ENCODE data around the gene CHD6. TPM values are rescaled to one million over a fixed set of nuclear protein-coding genes. Genes with fewer than 3 reads are reported as not detected.

Gene CHD6
- total and polyA plus RNA-seq, 4 donors, result 31.5 to 81.0 (median 49.7) TPM

GRCh38 chr20:41479113-41479512, 139.1 kb downstream of the CHD6 start:
- Histone ChIP-seq H3K36me3 (ENCODE audit: control insufficient read depth, insufficient read depth, low read length) (peaks cover 2% of the 10 kb centered on the region), H3K9me3 (ENCODE audit: control insufficient read depth, insufficient read depth, low read length) (no peaks in the 10 kb centered on the region), H3K27me3 (ENCODE audit: control insufficient read depth, insufficient read depth, low read length) (no peaks in the 10 kb centered on the region), H3K4me3 (ENCODE audit: low read depth, low read length) (no peak overlapping the region), H3K4me1 (ENCODE audit: control insufficient read depth, insufficient read depth, low read length) (peaks cover 2% of the 10 kb centered on the region), H3K27ac (ENCODE audit: low read depth, low read length) (no peak overlapping the region)
- no CpG with 5 or more reads among the region's 1 CpG for WGBS (ENCODE audit: insufficient coverage)
- no peak for DNase-seq (ENCODE audit: low read depth in 4 of 6, low spot score in 6 of 6)

DNA sequence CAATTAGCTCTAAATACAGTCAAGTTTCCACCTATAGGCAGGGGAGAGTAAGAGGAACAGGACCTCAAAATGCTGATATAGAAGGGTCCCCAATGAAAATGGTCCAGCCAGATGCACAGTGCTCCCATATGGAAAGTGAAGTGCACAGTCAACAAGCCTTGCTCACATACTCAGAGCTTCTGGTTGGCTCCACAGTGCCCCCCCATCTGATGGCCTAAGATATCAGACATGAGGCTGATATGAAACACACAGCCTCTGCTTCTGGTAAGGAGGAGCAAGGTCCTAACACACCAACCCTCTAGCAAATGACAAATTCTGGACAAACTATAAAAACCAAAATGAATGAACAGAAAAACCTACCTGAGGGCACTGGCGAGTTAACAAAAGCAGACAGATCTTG, 140.2 kb downstream of the CHD6 start:
- Histone ChIP-seq H3K36me3 (ENCODE audit: control insufficient read depth, insufficient read depth, low read length) (peaks cover 6% of the 10 kb centered on the region), H3K4me3 (ENCODE audit: low read depth, low read length) (no peak overlapping the region), H3K27me3 (ENCODE audit: control insufficient read depth, insufficient read depth, low read length) (no peaks in the 10 kb centered on the region), H3K4me1 (ENCODE audit: control insufficient read depth, insufficient read depth, low read length) (peaks cover 2% of the 10 kb centered on the region), H3K27ac (ENCODE audit: low read depth, low read length) (no peak overlapping the region), H3K9me3 (ENCODE audit: control insufficient read depth, insufficient read depth, low read length) (no peaks in the 10 kb centered on the region)
- DNase-seq (ENCODE audit: low read depth in 4 of 6, low spot score in 6 of 6), result no peak
- WGBS (ENCODE audit: insufficient coverage), result no CpG with 5 or more reads among the region's 1 CpG

DNA sequence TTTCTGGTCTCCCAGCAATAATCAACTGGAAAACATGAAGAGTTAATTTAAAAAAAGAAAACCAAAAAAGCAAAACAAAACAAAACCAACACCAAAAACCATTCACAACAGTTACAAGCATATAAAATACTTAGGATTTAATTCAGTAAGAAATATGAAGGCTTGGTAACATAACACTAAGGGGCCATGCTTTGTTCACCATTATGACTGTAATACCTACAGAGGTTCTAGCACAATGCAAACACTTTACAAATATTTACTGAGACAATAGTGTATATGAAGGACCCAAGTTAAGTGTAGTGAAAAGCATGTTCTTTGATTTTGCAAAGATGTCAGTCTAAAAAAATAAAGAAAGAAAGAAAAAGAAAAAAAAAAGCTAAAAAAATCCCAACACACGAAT, 141.7 kb downstream of the CHD6 start:
- Histone ChIP-seq H3K9me3 (ENCODE audit: control insufficient read depth, insufficient read depth, low read length) (no peaks in the 10 kb centered on the region), H3K27ac (ENCODE audit: low read depth, low read length) (no peak overlapping the region), H3K27me3 (ENCODE audit: control insufficient read depth, insufficient read depth, low read length) (no peaks in the 10 kb centered on the region), H3K4me3 (ENCODE audit: low read depth, low read length) (no peak overlapping the region), H3K36me3 (ENCODE audit: control insufficient read depth, insufficient read depth, low read length) (peaks cover 15% of the 10 kb centered on the region), H3K4me1 (ENCODE audit: control insufficient read depth, insufficient read depth, low read length) (peaks cover 2% of the 10 kb centered on the region)
- no peak for DNase-seq (ENCODE audit: low read depth in 4 of 6, low spot score in 6 of 6)
- WGBS (ENCODE audit: insufficient coverage), result no CpG with 5 or more reads among the region's 1 CpG

GRCh38 chr20:41476013-41476441, 142.2 kb downstream of the CHD6 start:
- DNase-seq (ENCODE audit: low read depth in 4 of 6, low spot score in 6 of 6), result peak in 4 of 6 donors; percentile 7 to 82 (median 34)
- no peak overlapping the region for H3K27ac ChIP-seq (ENCODE audit: low read depth, low read length)

GRCh38 chr20:41475503-41475902, 142.7 kb downstream of the CHD6 start:
- Histone ChIP-seq H3K36me3 (ENCODE audit: control insufficient read depth, insufficient read depth, low read length) (peaks cover 15% of the 10 kb centered on the region), H3K27ac (ENCODE audit: low read depth, low read length) (no peak overlapping the region), H3K9me3 (ENCODE audit: control insufficient read depth, insufficient read depth, low read length) (no peaks in the 10 kb centered on the region), H3K4me1 (ENCODE audit: control insufficient read depth, insufficient read depth, low read length) (peaks cover 2% of the 10 kb centered on the region), H3K27me3 (ENCODE audit: control insufficient read depth, insufficient read depth, low read length) (no peaks in the 10 kb centered on the region), H3K4me3 (ENCODE audit: low read depth, low read length) (no peak overlapping the region)
- no CpG with 5 or more reads among the region's 1 CpG for WGBS (ENCODE audit: insufficient coverage)
- DNase-seq (ENCODE audit: low read depth in 4 of 6, low spot score in 6 of 6), result no peak

More at GRCh38 chr20:41476013-41476441, 142.2 kb downstream of the CHD6 start:
- Histone ChIP-seq H3K4me3 (ENCODE audit: low read depth, low read length) (no peak overlapping the region), H3K4me1 (ENCODE audit: control insufficient read depth, insufficient read depth, low read length) (peaks cover 2% of the 10 kb centered on the region), H3K27me3 (ENCODE audit: control insufficient read depth, insufficient read depth, low read length) (no peaks in the 10 kb centered on the region), H3K36me3 (ENCODE audit: control insufficient read depth, insufficient read depth, low read length) (peaks cover 15% of the 10 kb centered on the region), H3K9me3 (ENCODE audit: control insufficient read depth, insufficient read depth, low read length) (no peaks in the 10 kb centered on the region)

DNA sequence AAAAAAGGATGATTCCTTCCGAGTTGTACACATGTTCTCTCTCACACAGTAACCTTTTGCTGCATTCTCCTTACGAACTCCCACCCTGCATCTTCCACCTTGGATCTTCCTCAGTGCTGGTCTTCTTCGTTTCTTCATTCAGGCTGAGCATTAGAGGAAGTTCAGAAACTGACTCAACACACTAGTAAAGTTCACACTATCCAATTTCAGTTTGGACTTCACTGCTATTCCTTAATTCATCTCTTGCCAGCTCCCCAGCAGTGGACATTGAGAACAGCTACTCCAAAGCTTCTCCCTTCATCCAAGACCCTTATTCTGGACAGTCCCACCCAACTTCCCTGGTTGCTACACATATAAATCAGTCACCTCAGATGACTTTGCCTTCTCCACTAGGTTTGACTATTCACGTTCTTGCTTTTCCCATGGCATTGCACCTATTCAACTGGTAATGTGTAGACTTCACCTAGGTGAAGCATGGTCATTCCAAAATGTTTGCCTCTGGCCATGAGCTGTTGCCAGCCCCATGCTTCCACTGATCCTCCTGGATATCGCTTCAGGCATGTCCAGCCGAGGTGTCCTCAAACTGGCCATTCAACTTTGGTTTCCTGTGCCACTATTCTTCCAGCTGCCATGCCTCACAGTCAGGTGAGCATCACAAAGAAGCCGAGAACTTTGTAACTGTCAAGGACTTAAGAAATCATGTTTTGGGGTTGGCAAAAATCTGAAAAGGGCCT, 147.6 kb downstream of the CHD6 start:
- no peaks in the 10 kb centered on the region for H3K4me1 ChIP-seq (ENCODE audit: control insufficient read depth, insufficient read depth, low read length)
- no peak overlapping the region for H3K27ac ChIP-seq (ENCODE audit: low read depth, low read length)
- H3K36me3 ChIP-seq (ENCODE audit: control insufficient read depth, insufficient read depth, low read length), result peaks cover 21% of the 10 kb centered on the region
- WGBS (ENCODE audit: insufficient coverage), result 84% methylated on average over 6 of the region's 7 CpGs
- H3K27me3 ChIP-seq (ENCODE audit: control insufficient read depth, insufficient read depth, low read length), result no peaks in the 10 kb centered on the region
- no peak overlapping the region for H3K4me3 ChIP-seq (ENCODE audit: low read depth, low read length)
- H3K9me3 ChIP-seq (ENCODE audit: control insufficient read depth, insufficient read depth, low read length), result no peaks in the 10 kb centered on the region
- DNase-seq (ENCODE audit: low read depth in 4 of 6, low spot score in 6 of 6), result no peak

GRCh38 chr20:41469868-41470267, 148.3 kb downstream of the CHD6 start:
- H3K36me3 ChIP-seq (ENCODE audit: control insufficient read depth, insufficient read depth, low read length), result peaks cover 21% of the 10 kb centered on the region
- WGBS (ENCODE audit: insufficient coverage), result no CpG with 5 or more reads among the region's 3 CpGs

DNA sequence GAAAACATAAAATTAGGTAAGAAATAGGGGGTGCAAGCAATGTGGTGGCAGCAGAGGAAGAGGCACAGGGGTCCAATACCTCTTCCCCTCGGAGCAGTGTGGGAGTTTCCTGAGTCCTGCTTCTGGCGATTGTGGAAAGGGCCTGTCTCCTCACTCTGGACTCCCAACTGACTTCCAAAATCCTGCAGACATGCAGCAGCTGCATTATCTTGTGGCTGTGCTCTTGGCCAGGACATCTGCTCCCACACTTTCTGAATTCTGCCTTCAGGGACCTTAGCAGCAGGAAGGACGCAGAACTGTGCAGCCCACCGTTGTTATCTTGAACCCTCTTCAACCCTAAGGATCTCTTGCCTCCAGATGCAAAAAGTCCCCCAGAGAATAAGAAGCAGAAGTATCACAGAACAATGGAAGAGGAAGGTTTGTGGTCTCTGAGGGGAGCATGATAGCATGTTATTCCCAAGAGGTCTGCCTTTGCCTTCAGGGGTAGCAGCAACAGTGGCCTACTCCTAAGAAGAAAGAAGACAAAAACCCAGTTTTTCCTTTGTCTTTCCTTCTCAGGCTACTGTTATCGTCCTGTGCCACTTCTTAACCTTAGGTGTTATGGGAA, 149.1 kb downstream of the CHD6 start:
- no peak for DNase-seq (ENCODE audit: low read depth in 4 of 6, low spot score in 6 of 6)

More at GRCh38 chr20:41469868-41470267, 148.3 kb downstream of the CHD6 start:
- no peak for DNase-seq (ENCODE audit: low read depth in 4 of 6, low spot score in 6 of 6)
- Histone ChIP-seq H3K9me3 (ENCODE audit: control insufficient read depth, insufficient read depth, low read length) (no peaks in the 10 kb centered on the region), H3K4me1 (ENCODE audit: control insufficient read depth, insufficient read depth, low read length) (no peaks in the 10 kb centered on the region), H3K27me3 (ENCODE audit: control insufficient read depth, insufficient read depth, low read length) (no peaks in the 10 kb centered on the region), H3K4me3 (ENCODE audit: low read depth, low read length) (no peak overlapping the region), H3K27ac (ENCODE audit: low read depth, low read length) (no peak overlapping the region)

DNA sequence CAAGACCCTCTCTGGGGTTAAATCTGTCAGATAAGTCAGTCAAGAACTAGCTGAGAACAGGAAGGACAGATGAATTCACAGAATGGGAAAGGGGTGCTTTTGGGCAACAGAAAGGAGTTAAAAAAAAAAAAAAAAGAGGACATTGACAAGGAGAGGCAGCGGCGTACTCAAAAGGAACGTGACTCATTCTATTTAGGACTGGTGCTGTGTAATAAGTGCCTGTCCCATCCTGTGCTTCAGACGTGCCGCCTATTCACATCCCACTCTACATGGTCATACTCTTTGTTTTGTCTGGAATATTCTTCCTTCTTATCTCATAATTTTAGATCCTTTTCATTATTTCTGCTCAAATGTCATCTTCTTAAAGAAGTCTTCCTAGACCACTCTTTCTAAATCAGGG, 150.5 kb downstream of the CHD6 start:
- H3K9me3 ChIP-seq (ENCODE audit: control insufficient read depth, insufficient read depth, low read length), result no peaks in the 10 kb centered on the region
- no peaks in the 10 kb centered on the region for H3K27me3 ChIP-seq (ENCODE audit: control insufficient read depth, insufficient read depth, low read length)
- no CpG with 5 or more reads among the region's 5 CpGs for WGBS (ENCODE audit: insufficient coverage)
- H3K4me3 ChIP-seq (ENCODE audit: low read depth, low read length), result no peak overlapping the region
- H3K27ac ChIP-seq (ENCODE audit: low read depth, low read length), result no peak overlapping the region
- H3K4me1 ChIP-seq (ENCODE audit: control insufficient read depth, insufficient read depth, low read length), result no peaks in the 10 kb centered on the region
- DNase-seq (ENCODE audit: low read depth in 4 of 6, low spot score in 6 of 6), result no peak
- peaks cover 15% of the 10 kb centered on the region for H3K36me3 ChIP-seq (ENCODE audit: control insufficient read depth, insufficient read depth, low read length)

More for the DNA sequence above, 149.1 kb downstream of the CHD6 start:
- 91% methylated on average over 3 of the region's 5 CpGs for WGBS (ENCODE audit: insufficient coverage)
- Histone ChIP-seq H3K27ac (ENCODE audit: low read depth, low read length) (no peak overlapping the region), H3K9me3 (ENCODE audit: control insufficient read depth, insufficient read depth, low read length) (no peaks in the 10 kb centered on the region), H3K4me1 (ENCODE audit: control insufficient read depth, insufficient read depth, low read length) (no peaks in the 10 kb centered on the region), H3K27me3 (ENCODE audit: control insufficient read depth, insufficient read depth, low read length) (no peaks in the 10 kb centered on the region), H3K36me3 (ENCODE audit: control insufficient read depth, insufficient read depth, low read length) (peaks cover 21% of the 10 kb centered on the region), H3K4me3 (ENCODE audit: low read depth, low read length) (no peak overlapping the region)

- Histone ChIP-seq H3K27ac (ENCODE audit: low read depth, low read length) (no peak overlapping the region), H3K36me3 (ENCODE audit: control insufficient read depth, insufficient read depth, low read length) (peaks cover 13% of the 10 kb centered on the region), H3K27me3 (ENCODE audit: control insufficient read depth, insufficient read depth, low read length) (no peaks in the 10 kb centered on the region), H3K9me3 (ENCODE audit: control insufficient read depth, insufficient read depth, low read length) (no peaks in the 10 kb centered on the region), H3K4me1 (ENCODE audit: control insufficient read depth, insufficient read depth, low read length) (no peaks in the 10 kb centered on the region), H3K4me3 (ENCODE audit: low read depth, low read length) (no peak overlapping the region)
- no CpG with 5 or more reads among the region's 3 CpGs for WGBS (ENCODE audit: insufficient coverage)
- DNase-seq (ENCODE audit: low read depth in 4 of 6, low spot score in 6 of 6), result no peak
Measured at GRCh38 chr20:41467220-41467619, 151.0 kb downstream of the CHD6 start.
